ENCODE data around the gene GFPT1.

Gene GFPT1

GRCh38 chr2:69305712-69306392 is 81.2 kb downstream of the GFPT1 start:
- peak overlapping the region; percentile 44 for H3K4me3 ChIP-seq (ENCODE audit: low read length)
- DNase-seq (ENCODE audit: low read depth) = no peak
- TF ChIP-seq CTCF (IDR thresholded peaks at IDR 0.05; ENCODE audit: insufficient read depth, low read depth, low read length, missing control alignments) = no peak

DNA sequence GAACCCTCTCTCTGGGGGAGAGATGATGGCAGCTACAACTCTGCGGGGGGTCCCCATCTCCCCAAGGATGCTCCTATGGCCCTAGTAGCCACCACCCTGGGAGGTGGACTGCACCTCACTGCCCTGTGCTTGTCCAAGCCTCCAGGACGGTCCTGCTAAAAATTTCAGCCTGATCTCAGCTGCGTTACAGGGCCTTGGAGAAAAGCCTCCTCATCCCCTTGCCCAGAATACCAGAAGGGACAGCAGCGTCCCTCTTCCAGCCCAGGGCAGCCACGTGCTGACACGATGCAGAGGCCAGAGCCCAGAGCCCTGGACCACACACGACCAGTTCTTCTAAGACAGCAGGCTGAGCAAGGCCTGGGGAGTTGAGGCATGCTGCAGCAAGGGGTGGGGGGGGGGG is 81.9 kb downstream of the GFPT1 start:
- no peak for TF ChIP-seq CTCF (IDR thresholded peaks at IDR 0.05; ENCODE audit: insufficient read depth, low read depth, low read length, missing control alignments)
- DNase-seq (ENCODE audit: low read depth) = no peak

GRCh38 chr2:69304656-69305055 is 82.4 kb downstream of the GFPT1 start:
- H3K4me3 ChIP-seq (ENCODE audit: low read length) = no peak overlapping the region
- no peak for TF ChIP-seq CTCF (IDR thresholded peaks at IDR 0.05; ENCODE audit: insufficient read depth, low read depth, low read length, missing control alignments)
- no peak for DNase-seq (ENCODE audit: low read depth)

More for the DNA sequence above, 81.9 kb downstream of the GFPT1 start:
- no peak overlapping the region for H3K4me3 ChIP-seq (ENCODE audit: low read length)

DNA sequence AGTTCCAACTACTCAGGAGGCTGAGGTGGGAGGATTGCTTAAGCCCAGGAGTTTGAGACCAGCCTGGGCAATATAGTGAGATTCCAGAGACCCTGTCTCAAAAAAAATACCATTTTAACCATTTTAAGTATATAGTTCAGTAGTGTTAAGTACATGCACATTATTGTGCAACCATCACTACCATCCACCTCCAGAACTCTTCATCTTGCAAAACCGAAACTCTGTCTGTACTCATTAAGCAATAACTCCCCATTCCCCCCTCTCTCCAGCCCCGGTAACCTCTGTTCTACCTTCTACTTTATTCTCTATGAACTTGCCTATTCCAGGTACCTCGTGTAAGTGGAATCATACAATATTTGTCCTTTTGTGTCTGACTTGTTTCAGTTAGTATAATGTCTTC is 86.4 kb downstream of the GFPT1 start:
- no peak overlapping the region for H3K4me3 ChIP-seq (ENCODE audit: low read length)
- peak; percentile 23 for DNase-seq (ENCODE audit: low read depth)
- no peak for TF ChIP-seq CTCF (IDR thresholded peaks at IDR 0.05; ENCODE audit: insufficient read depth, low read depth, low read length, missing control alignments)

- no peak overlapping the region for H3K4me3 ChIP-seq (ENCODE audit: low read length)
- no peak for DNase-seq (ENCODE audit: low read depth)
- no peak for TF ChIP-seq CTCF (IDR thresholded peaks at IDR 0.05; ENCODE audit: insufficient read depth, low read depth, low read length, missing control alignments)
These were observed 87.1 kb downstream of the GFPT1 start for GRCh38 chr2:69299772-69300516.

DNA sequence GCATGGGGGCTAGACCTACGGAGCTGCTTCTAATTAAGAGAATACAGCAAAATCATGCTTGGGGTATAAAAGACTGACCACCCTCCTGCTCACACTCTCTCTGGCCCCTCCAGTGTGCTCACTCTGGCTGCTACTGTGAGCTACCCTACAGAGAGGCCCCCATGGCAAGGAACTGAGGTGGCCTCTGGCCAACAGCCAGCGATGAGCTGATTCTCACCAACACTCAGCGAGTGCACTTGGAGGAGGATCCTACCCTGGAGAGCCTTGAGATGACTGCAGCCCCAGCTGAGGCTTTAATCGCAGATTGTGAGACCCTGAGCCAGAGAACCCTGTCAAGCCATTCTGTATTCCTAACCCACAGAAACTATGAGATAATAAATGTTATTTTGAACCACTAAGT is 88.2 kb downstream of the GFPT1 start:
- peak; percentile 33 for DNase-seq (ENCODE audit: low read depth)
- H3K4me3 ChIP-seq (ENCODE audit: low read length) = no peak overlapping the region
- no peak for TF ChIP-seq CTCF (IDR thresholded peaks at IDR 0.05; ENCODE audit: insufficient read depth, low read depth, low read length, missing control alignments)
